Endothelial cell of umbilical vein (primary cell): ENCODE results near the gene ATP6V1G2. TPM values are rescaled to one million over a fixed set of nuclear protein-coding genes. Genes with fewer than 3 reads are reported as not detected.
A peak's percentile ranks its signal among the peaks of the same experiment; 100 is the strongest.

ENCODE experiments used
- BruUV-seq: library from RNA; stranded (reverse); fragments of 400-500 nt; replicated peaks from 2 replicates; lab custom pipeline; 2021; lab: Mats Ljungman, UMichigan
- CTCF ChIA-PET: fragments of 300-600, 350-600 bp; sonication (Branson Sonifier 250); formaldehyde crosslinking; loops from one replicate; lab custom pipeline; 2021; ENCODE audit warnings: antibody characterized with exemption, inconsistent platforms; lab: Charles Lee
- POLR2A ChIA-PET: fragments of 300-600, 350-600 bp; sonication (Branson Sonifier 250); formaldehyde crosslinking; loops from one replicate; lab custom pipeline; 2021; ENCODE audit warnings: antibody characterized with exemption, inconsistent platforms; lab: Charles Lee
- DNase-seq: peaks from one replicate; pipeline ENCODE4 v3.0.0-alpha.2; 2011; ENCODE audit warnings: low read depth, low spot score
- FAIRE-seq: peaks from 2 replicates; lab custom pipeline; 2011; peaks lifted over from hg19 to GRCh38; lab: Jason Lieb, UNC
- H2AFZ ChIP-seq: 2 replicates; pipeline ENCODE4 v1.6.0; 2012; ENCODE audit warnings: low read depth, low read length, control low read depth, inconsistent platforms
- H3K27ac ChIP-seq: 2 replicates; pipeline ENCODE4 v1.5.1; 2011; ENCODE audit warnings: low read depth, mild to moderate bottlenecking, control low read depth, low read length, moderate library complexity; ENCODE audit not compliant: insufficient read depth
- H3K27me3 ChIP-seq, 2 experiments: 2 replicates each; pipeline versions ENCODE4 v1.6.0 to v1.6.1; 2011; ENCODE audit warnings: low read length in 2 of 2, mixed read lengths in 1 of 2; ENCODE audit not compliant: control insufficient read depth in 2 of 2, insufficient read depth in 2 of 2
- H3K36me3 ChIP-seq, 2 experiments: 2 replicates in 1 of 2; 3 replicates in 1 of 2; pipeline ENCODE4 v1.5.1; 2011; ENCODE audit warnings: low read length in 2 of 2, mild to moderate bottlenecking in 1 of 2, moderate library complexity in 1 of 2; ENCODE audit not compliant: control insufficient read depth in 2 of 2, insufficient read depth in 2 of 2; ENCODE audit errors: extremely low read depth in 1 of 2
- H3K4me1 ChIP-seq: 3 replicates; pipeline ENCODE4 v1.5.1; 2011; ENCODE audit warnings: mild to moderate bottlenecking, low read length; ENCODE audit not compliant: control insufficient read depth, insufficient read depth; ENCODE audit errors: extremely low read depth
- H3K4me2 ChIP-seq: 2 replicates; pipeline ENCODE4 v1.6.1; 2011; ENCODE audit warnings: low read length, control low read depth, mixed read lengths; ENCODE audit not compliant: insufficient read depth
- H3K4me3 ChIP-seq, 3 experiments: fragments of 200-600 bp in 1 of 3; sonication (generic), shearing (Covaris generic) in 1 of 3; replicated peaks in 1 of 3; 2 replicates each; pipeline ENCODE4 v1.5.1; 2011 to 2016; ENCODE audit warnings: control low read depth in 3 of 3, low read length in 3 of 3, mild to moderate bottlenecking in 2 of 3, inconsistent platforms in 1 of 3, low read depth in 1 of 3, moderate library complexity in 1 of 3; ENCODE audit not compliant: insufficient read depth in 1 of 3
- H3K79me2 ChIP-seq: 2 replicates; pipeline ENCODE4 v1.6.0; 2012; ENCODE audit warnings: low read length, inconsistent platforms; ENCODE audit not compliant: control insufficient read depth, insufficient read depth
- H3K9ac ChIP-seq: replicated peaks from 2 replicates; pipeline ENCODE3; 2011; ENCODE audit warnings: low read length, control low read depth; ENCODE audit not compliant: insufficient read depth; ENCODE audit errors: extremely low read depth
- H3K9me1 ChIP-seq: replicated peaks from 3 replicates; pipeline ENCODE4 v1.6.0; 2011; ENCODE audit warnings: mild to moderate bottlenecking, low read length; ENCODE audit not compliant: control insufficient read depth, insufficient read depth; ENCODE audit errors: extremely low read depth
- H3K9me3 ChIP-seq: replicated peaks from 2 replicates; pipeline ENCODE4 v1.5.1; 2012; ENCODE audit warnings: low read length, inconsistent platforms; ENCODE audit not compliant: control insufficient read depth, insufficient read depth
- H4K20me1 ChIP-seq: replicated peaks from 2 replicates; pipeline ENCODE3; 2011; ENCODE audit warnings: mild to moderate bottlenecking, low read length; ENCODE audit not compliant: control insufficient read depth, insufficient read depth; ENCODE audit errors: extremely low read depth
- EZH2 ChIP-seq: IDR thresholded peaks from 2 replicates; pipeline ENCODE4 v1.6.1; 2012; ENCODE audit warnings: borderline replicate concordance, low read depth, mild to moderate bottlenecking, moderate library complexity, low read length, inconsistent platforms; ENCODE audit not compliant: severe bottlenecking
- GATA2 ChIP-seq: IDR thresholded peaks from 2 replicates; pipeline ENCODE4 v1.7.0; 2011; ENCODE audit warnings: low read depth, mild to moderate bottlenecking, moderate library complexity, mixed read lengths, low read length; ENCODE audit not compliant: insufficient read length, insufficient read depth
- JUN ChIP-seq: IDR thresholded peaks from 2 replicates; pipeline ENCODE4 v1.6.1; 2011; ENCODE audit warnings: borderline replicate concordance, low read depth; ENCODE audit not compliant: insufficient read length, insufficient read depth
- MYC ChIP-seq: IDR thresholded peaks from one replicate; pipeline ENCODE4 v1.6.1; 2011; ENCODE audit warnings: mild to moderate bottlenecking, low read depth, low read length
- POLR2AphosphoS5 ChIP-seq: IDR thresholded peaks from 2 replicates; pipeline ENCODE4 v1.6.1; 2012; ENCODE audit warnings: low read depth, mild to moderate bottlenecking, control low read depth, low read length, moderate library complexity; ENCODE audit not compliant: insufficient read depth
- dilution Hi-C: fragments of 300-500 bp; cut with MboI; formaldehyde crosslinking; loops from one replicate; pipeline ENCODE4 v1.15.0; 2019; ENCODE audit warnings: low sequenced_read_pairs; ENCODE audit not compliant: extremely low pct_ligation_motif_present
- intact Hi-C: fragments of 100-400 bp; cut with micrococcal nuclease; formaldehyde crosslinking; loops from one replicate; pipeline ENCODE4 v1.10.0; 2022
- polyA plus RNA-seq, 4 experiments: library from polyadenylated mRNA; depleted of rRNA in 3 of 4; stranded (reverse) in 3 of 4; unstranded in 1 of 4; fragments of >200 nt; gene quantifications; 2 replicates each; pipeline versions ENCODE4 v1.2.1 to v1.2.3, GENCODE V29; 2011 to 2012; ENCODE audit warnings: missing spikeins in 1 of 4
- total RNA-seq: library from RNA; stranded (reverse); gene quantifications from 2 replicates; pipeline ENCODE4 v1.2.3, GENCODE V29; 2021

Gene ATP6V1G2
- total and polyA plus RNA-seq, 2 donors (not counting 3 experiments of a cell fraction or from before 2014, with no cell fraction given), result 0.70 to 0.84 TPM

GRCh38 chr6:31559606-31559957 is 13.2 kb upstream of the ATP6V1G2 start:
- intact Hi-C loops, result no loop called here
- no peaks in the 10 kb centered on the region for H3K27me3 ChIP-seq
- H3K36me3 ChIP-seq, result peaks cover 2 to 10% of the 10 kb centered on the region in 2 experiments
- dilution Hi-C loops, result no loop called here
- peak overlapping the region; percentile 90 for H3K4me2 ChIP-seq
- TF ChIP-seq EZH2, result no peak
- FAIRE-seq (peak; percentile 12), DNase-seq (peak; percentile 40)
- peak overlapping the region in 1 of 3 experiments; percentile 29 for H3K4me3 ChIP-seq
- H3K79me2 ChIP-seq, result peaks cover 7% of the 10 kb centered on the region
- no peak overlapping the region for H2AFZ ChIP-seq
- ChIA-PET CTCF (interaction anchor here (1.5 to 31.0 kb wide), 3 partner anchors 9 to 29 kb away, joined by 5 to 1517 read pairs (median 31); partner anchors contain the start of genes LST1, LTB, NCR3 and NFKBIL1), POLR2A (interaction anchor here (0.6 to 0.9 kb wide), 2 partner anchors 21 to 268 kb away, joined by 3 to 5 read pairs; partner anchors contain the start of gene HSPA1B)
- H3K9me1 ChIP-seq, result no peaks in the 10 kb centered on the region
- peak overlapping the region; percentile 98 for H3K27ac ChIP-seq
- peaks cover 69% of the 10 kb centered on the region for H3K4me1 ChIP-seq
- peak overlapping the region; percentile 82 for H3K9ac ChIP-seq
- BruUV-seq, result TSS peak; percentile 80
- no peaks in the 10 kb centered on the region for H4K20me1 ChIP-seq
- no peaks in the 10 kb centered on the region for H3K9me3 ChIP-seq

- no peaks in the 10 kb centered on the region for H3K9me3 ChIP-seq
- H3K27ac ChIP-seq, result peak overlapping the region; percentile 98
- no peaks in the 10 kb centered on the region for H4K20me1 ChIP-seq
- TF ChIP-seq MYC (no peak), POLR2AphosphoS5 (no peak), JUN (no peak), GATA2 (no peak), EZH2 (no peak)
- peak overlapping the region; percentile 90 for H3K4me2 ChIP-seq
- POLR2A ChIA-PET, result interaction anchor here (0.8 kb wide), 1 partner anchor 22 kb away, joined by 3 read pairs; no protein-coding TSS in a partner anchor
- CTCF ChIA-PET, result interaction anchor here (1.5 to 31.0 kb wide), 3 partner anchors 8 to 30 kb away, joined by 5 to 1517 read pairs (median 31); partner anchors contain the start of genes LST1, LTB, NCR3 and NFKBIL1
- no peaks in the 10 kb centered on the region for H3K9me1 ChIP-seq
- peak overlapping the region; percentile 82 for H3K9ac ChIP-seq
- H3K4me1 ChIP-seq, result peaks cover 67% of the 10 kb centered on the region
- no peaks in the 10 kb centered on the region for H3K27me3 ChIP-seq
- intact Hi-C loops (no loop called here), dilution Hi-C loops (no loop called here)
- H3K36me3 ChIP-seq, result peaks cover 2 to 10% of the 10 kb centered on the region in 2 experiments
- BruUV-seq, result no TSS peak
- H3K79me2 ChIP-seq, result peaks cover 7% of the 10 kb centered on the region
- no peak overlapping the region for H3K4me3 ChIP-seq
- FAIRE-seq (peak; percentile 63), DNase-seq (peak; percentile 46)
- no peak overlapping the region for H2AFZ ChIP-seq
These were observed 12.5 kb upstream of the ATP6V1G2 start for GRCh38 chr6:31558631-31559500.
